ENCODE measurements around the gene DENND1C. TPM values are rescaled to one million over a fixed set of nuclear protein-coding genes. Genes with fewer than 3 reads are reported as not detected.
"Not testable (repeated sequence)": the region's sequence is repeated elsewhere in the genome, so short reads cannot be mapped to it uniquely, and the experiment has no call there.

DENND1C gene
- polyA plus RNA-seq, 3 donors = 38.3 to 45.2 (median 39.1) TPM

DNA sequence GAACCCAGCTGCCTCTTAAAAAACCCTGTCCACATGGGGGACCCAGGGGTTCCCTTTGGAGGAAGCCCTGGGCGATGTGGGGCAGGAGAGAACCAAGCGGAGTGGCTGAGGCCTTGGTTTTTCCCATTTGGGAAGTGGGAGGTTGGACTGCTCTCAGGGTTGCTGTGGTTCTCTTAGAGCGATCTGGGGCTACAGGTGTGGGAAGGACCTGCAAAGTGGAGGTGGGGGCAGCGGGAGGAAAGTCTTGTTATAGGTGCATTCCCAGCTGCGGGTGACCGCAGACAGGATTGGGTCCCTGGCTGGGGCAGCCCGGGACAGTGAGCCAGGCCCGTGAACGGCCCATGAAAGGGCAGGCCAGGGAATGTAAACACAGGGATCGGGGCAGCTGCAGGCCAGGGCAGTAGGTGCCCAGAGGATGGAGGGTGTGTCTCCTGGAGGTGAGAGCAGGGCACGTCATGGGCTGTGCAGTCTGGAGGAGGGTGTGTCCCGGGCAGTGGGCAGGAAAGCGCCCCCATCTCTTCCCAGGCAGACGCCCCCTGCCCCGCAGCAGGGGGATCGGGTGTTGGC lies 22.8 kb downstream of the DENND1C start:
- no peak for DNase-seq (ENCODE audit: low read depth in 3 of 3, low spot score in 2 of 3)

- DNase-seq (ENCODE audit: low read depth in 3 of 3, low spot score in 2 of 3) = no peak
Measured at GRCh38 chr19:6457958-6458694, 23.5 kb downstream of the DENND1C start.

DNA sequence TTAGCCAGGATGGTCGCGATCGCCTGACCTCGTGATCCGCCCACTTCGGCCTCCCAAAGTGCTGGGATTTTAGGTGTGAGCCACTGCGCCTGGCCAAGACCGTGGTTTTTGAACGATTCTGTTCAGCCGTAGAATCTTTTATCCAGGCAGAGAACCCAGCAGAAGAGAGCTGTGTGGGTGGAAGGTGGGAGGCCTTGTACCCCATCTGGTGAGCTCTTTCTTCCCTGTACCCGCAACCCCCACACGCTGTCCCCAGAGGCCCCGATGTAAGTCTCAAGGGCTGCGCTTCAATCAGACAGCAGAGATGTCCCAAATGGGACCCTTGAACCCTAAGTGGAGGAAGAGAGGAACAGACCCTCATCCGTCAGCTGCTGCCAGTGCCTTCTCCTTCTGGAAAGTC lies 25.7 kb downstream of the DENND1C start:
- no peak for DNase-seq (ENCODE audit: low read depth in 3 of 3, low spot score in 2 of 3)

GRCh38 chr19:6453951-6454565 lies 27.5 kb downstream of the DENND1C start:
- DNase-seq (ENCODE audit: low read depth in 3 of 3, low spot score in 2 of 3) = no peak

DNA sequence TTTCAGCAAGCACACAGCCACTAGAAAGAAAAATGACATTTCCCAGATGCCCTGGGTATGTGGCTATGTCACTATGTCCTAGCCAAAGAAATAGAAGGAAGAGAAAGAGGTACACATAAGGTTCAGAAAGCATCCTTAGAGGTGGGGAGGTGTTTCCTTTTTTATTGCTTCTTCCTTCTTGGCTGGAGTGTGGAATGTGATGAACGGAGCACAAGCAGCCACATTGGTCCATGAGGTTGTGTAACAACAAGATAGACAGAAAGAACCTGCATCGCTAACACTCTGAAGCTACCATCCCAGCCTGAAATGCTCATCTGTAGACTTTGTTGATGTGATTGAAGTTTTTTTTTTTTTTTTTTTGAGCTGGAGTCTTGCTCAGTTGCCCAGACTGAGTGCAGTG lies 28.7 kb downstream of the DENND1C start:
- no peak for DNase-seq (ENCODE audit: low read depth in 3 of 3, low spot score in 2 of 3)

DNA sequence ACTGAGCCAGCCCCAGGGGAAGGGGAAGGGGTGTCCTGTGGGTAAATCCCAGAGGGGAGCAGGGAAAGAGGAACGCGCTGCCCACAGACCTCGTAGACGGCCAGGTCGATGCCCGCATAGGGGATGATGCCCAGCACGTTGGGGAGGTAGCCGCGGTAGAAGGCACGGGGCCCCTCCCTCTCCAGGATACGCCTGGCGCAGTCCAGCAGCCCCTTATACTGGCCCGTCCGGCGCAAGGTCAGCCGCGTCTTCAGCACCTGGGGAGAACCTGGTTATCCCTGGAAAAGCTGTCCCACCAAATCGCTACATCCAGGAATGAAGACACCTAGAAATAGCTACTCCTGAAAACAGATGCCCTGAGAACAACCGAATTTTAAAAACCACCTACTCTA lies 29.4 kb downstream of the DENND1C start:
- DNase-seq (ENCODE audit: low read depth in 3 of 3, low spot score in 2 of 3) = no peak

- DNase-seq (ENCODE audit: low read depth in 3 of 3, low spot score in 2 of 3) = no peak
Measured at GRCh38 chr19:6451583-6452222, 29.9 kb downstream of the DENND1C start.

DNA sequence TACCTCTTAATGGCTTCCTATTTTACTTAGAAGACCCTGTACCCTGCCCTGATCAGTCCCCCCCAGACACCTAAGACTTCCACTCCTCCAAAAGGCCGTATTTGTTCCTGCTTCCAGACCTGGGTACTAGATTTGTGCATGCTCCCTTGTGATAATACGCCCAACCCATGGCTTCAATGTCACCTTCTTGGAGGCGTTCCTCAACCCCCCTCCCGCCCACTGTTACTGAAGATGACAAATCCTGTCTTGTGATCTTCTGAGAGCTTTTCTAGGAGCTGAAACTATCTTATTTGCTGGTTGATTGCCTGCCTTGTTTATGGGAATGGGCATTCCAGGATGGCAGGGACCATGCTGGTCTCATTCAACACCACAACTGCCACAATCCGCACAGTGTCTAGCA lies 31.4 kb downstream of the DENND1C start:
- DNase-seq (ENCODE audit: low read depth in 3 of 3, low spot score in 2 of 3) = no peak

DNA sequence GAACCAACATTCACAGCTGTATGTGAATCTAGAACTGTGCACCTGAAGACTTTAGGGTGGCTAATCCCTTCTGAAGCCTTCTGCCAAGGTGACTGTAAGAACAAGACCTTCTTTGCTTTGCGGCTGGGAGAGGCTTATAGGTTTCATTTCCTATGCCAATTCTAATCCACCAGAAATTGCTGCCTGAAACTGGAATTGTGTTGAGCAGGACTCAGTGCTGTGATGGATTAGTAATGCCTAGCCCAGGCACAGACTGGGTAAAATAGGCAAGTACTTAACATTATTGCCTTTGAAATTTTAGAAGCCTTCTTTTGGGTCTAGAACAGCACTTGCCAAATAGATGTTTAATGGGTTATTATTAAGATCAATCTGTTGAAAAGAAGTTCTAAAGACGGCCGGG lies 33.5 kb downstream of the DENND1C start:
- DNase-seq (ENCODE audit: low read depth in 3 of 3, low spot score in 2 of 3) = no peak

- no peak for DNase-seq (ENCODE audit: low read depth in 3 of 3, low spot score in 2 of 3)
Measured at GRCh38 chr19:6446452-6446851, 35.1 kb downstream of the DENND1C start.

GRCh38 chr19:6443986-6444385 lies 37.6 kb downstream of the DENND1C start:
- no peak for DNase-seq (ENCODE audit: low read depth in 3 of 3, low spot score in 2 of 3)

DNA sequence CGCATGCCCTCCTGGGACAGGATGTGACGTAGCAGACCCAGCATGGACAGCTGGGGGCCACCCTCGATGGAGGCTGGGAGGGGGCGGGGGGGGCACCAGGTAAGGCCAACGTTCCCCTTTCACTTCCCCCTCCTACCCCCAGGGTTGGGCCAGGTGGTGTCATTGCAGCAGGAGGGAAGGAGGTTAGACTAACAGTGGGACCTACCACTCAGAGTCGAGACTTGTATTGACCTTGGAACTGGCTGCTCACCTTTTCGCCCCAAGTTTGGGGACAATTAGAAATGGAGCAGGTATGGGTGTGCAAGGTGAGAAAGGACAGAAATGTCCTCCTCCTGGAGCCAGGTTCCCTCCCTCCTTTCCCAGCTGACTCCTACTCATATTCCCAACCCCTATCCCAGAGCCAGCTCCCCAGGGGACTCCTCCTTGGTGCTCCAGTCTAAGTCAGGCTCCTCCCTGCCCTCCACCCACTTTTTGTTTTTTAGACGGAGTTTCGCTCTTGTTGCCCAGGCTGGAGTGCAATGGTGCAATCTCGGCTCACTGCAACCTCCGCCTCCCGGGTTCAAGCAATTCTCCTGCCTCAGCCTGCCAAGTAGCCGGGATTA lies 39.4 kb downstream of the DENND1C start:
- DNase-seq (ENCODE audit: low read depth in 3 of 3, low spot score in 2 of 3) = no peak

DNA sequence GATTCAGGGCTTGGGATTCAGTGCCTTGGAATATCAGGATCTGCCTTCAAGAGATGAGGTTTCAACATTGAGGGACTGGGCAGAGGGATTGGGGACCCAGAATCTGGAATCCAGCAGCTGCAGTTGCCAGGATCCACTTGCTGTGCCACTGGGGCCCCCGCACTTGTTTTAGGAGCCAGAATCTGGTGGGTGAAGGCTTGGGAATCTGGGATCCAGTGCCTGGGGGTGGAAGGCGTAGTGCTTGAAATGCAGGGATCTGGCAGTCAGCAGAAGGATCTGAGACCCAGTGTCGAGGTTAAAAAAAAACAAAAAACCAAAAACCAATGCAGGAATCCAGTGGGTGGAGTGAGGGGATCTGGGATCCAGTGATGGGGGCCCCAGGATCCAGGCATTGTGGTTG lies 40.7 kb downstream of the DENND1C start:
- DNase-seq (ENCODE audit: low read depth in 3 of 3, low spot score in 2 of 3) = no peak

GRCh38 chr19:6439743-6440142 lies 41.8 kb downstream of the DENND1C start:
- no peak for DNase-seq (ENCODE audit: low read depth in 3 of 3, low spot score in 2 of 3)

DNA sequence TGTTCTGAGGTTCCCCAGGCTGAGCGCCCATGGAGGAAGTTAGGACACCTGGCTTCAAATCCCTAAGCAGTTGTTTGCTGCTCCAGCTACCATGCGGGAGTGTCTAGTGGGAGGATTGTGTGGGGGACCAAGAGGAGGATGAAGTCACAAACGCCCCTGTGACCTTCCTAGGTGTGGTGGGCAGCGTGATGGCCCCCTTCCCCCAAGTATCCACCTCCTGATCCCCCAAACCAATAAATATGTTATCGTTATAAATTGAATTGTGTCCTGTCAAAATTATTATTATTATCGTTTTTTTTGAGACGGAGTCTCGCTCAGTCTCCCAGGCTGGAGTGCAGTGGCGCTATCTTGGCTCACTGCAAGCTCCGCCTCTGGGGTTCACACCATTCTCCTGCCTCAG lies 47.9 kb downstream of the DENND1C start, which contains the start of gene SLC25A41:
Gene SLC25A41, minus strand, starts transcription at position 101 of the 400 bp plus-strand sequence. Its CDS starts 70 bp downstream, at position 31.
- DNase-seq (ENCODE audit: low read depth in 3 of 3, low spot score in 2 of 3) = no peak

DNA sequence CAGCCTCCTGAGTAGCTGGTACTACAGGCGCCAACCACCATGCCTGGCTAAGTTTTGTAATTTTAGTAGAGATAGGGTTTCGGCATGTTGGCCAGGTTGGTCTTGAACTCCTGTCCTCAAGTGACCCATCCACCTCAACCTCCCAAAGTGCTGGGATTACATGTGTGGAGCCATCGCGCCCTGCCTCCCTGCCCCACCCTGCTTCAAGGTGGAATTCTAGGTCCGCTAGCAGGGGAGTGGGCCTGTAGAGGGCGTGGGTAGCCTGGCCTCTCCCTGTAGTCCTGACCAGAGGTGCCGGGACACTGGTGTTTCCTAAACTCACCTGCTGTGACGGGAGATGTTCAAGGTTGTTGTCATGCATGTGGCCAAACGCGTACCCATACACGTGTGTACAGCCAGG lies 48.4 kb downstream of the DENND1C start:
- DNase-seq (ENCODE audit: low read depth in 3 of 3, low spot score in 2 of 3) = no peak

GRCh38 chr19:6431891-6432290 lies 49.7 kb downstream of the DENND1C start:
- DNase-seq (ENCODE audit: low read depth in 3 of 3, low spot score in 2 of 3) = no peak

- DNase-seq (ENCODE audit: low read depth in 3 of 3, low spot score in 2 of 3) = no peak
Measured at GRCh38 chr19:6429419-6430221, 52.0 kb downstream of the DENND1C start.

GRCh38 chr19:6428692-6429418 lies 52.7 kb downstream of the DENND1C start:
- not testable (repeated sequence) for DNase-seq (ENCODE audit: low read depth in 3 of 3, low spot score in 2 of 3)

GRCh38 chr19:6427131-6427530 lies 54.5 kb downstream of the DENND1C start:
- DNase-seq (ENCODE audit: low read depth in 3 of 3, low spot score in 2 of 3) = no peak
